Activated T-cell treated with anti-CD3 and anti-CD28 coated beads for 48 hours (primary cell): Measurements from ENCODE around the gene UVRAG.
"Not testable (repeated sequence)": the region's sequence is repeated elsewhere in the genome, so short reads cannot be mapped to it uniquely, and the experiment has no call there.

Source experiments
- DNase-seq: peaks from one replicate; pipeline ENCODE4 v3.0.0-alpha.2; 2020; ENCODE audit warnings: low read depth

The UVRAG gene

DNA sequence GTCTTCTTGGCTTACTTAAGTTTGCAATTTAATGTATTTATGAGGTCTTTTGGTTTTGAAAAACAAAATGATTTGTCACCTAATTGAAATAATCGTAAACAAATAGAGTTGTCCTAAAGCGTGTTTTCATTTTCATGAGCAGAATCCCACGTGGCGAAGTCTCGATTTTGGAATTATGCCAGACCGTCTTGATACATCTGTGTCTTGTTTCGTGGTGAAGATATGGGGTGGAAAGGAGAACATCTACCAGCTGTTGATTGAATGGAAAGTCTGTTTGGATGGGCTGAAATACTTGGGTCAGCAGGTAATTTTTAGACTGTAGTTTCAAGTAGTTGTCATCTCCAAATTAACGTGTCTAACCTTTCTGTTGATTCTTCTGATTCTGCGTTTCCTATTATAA lies 64.7 kb downstream of the UVRAG start:
- no peak for DNase-seq

DNA sequence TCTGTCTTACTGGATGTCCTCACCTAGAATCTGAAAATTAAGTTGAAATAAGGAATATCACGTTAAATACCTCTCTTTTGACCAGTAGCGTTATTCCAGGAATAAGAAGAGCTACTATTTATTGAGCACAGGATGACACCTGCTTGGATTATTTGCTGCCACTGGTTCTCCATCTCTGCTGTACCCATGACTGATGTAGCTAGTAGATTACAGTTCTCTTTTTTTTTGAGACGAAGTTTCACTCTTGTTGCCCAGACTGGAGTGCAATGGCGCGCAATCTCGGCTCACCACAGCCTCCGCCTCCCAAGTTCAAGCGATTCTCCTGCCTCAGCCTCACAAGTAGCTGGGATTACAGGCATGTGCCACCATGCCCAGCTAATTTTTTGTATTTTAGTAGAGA lies 65.3 kb downstream of the UVRAG start:
- not testable (repeated sequence) for DNase-seq

DNA sequence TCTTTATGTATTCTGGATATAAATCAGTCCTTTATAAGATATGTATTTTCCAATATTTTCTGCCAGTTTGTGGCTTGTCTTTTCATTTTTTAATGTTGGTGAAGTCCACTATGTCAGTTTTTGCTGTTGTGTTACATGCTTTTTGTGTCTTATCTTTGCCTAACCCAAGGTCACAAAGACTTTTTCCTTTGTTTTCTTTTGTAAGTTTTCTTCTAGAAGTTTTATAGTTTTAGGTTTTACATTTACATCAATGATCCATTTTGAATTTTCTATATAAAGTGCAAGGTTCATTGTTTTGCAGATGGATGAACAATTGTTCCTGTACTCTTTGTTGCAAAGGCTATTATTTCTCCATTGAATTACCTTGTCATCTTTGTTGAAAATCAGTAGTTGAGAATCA lies 69.3 kb downstream of the UVRAG start:
- DNase-seq: no peak

- no peak for DNase-seq
Measured at GRCh38 chr11:75888416-75888815, 73.4 kb downstream of the UVRAG start.

DNA sequence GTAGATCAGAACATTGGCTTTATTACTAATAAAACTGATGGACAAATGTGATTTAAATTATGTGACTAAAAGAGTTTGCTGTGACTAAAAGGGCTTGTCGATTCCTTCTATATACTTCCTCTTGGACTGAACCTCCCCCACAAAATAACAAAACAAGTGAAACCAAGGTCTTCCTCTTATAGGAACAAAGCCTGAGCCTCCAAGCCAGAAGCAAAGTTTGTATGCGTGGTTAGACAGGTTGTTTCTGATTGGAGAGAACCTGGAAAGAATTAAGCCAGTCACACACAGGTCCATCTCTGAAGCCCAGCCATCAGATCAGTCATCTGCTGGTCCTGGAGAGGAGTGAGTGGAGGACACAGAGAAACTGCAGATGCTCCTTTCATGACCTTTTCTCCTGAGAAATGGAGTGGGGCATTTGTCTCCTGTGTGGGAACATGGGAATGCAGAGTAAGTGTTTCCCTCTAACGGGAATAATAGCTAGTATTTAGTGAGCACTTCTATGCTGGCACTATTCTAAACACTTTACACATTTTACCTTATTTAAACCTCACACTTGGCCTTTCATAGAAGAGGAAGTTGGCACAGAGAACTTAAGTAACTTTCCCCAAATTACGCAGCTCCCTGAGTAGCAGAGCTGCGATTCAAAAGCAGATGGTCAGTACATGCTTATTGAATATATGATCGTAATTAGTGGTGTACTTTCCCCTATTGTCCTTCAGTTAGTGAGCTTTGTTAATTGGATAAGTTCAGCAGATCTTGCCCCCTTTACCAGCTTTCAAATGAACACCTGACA lies 77.1 kb downstream of the UVRAG start:
- DNase-seq: no peak

DNA sequence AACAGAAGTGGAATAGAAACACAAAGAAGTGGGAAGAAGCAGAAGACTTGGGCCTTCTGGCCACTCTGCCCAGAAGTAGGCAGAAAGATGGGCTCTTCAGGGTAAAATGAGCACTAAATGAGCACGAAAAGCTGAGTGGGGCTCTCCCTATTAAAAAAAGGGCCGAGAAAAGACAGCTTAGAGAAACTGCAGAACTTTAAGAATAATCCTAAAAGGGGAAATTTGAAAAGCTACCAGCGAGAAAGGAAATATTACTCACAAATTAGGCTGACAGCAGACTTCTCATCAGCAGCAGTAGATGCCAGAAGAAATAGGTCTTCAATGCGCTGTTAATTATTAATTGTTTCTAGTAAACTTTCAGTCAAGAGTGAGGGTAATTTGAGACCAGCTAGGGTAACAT lies 78.2 kb downstream of the UVRAG start:
- no peak for DNase-seq

- DNase-seq: no peak
Measured at GRCh38 chr11:75894036-75894585, 79.1 kb downstream of the UVRAG start.

DNA sequence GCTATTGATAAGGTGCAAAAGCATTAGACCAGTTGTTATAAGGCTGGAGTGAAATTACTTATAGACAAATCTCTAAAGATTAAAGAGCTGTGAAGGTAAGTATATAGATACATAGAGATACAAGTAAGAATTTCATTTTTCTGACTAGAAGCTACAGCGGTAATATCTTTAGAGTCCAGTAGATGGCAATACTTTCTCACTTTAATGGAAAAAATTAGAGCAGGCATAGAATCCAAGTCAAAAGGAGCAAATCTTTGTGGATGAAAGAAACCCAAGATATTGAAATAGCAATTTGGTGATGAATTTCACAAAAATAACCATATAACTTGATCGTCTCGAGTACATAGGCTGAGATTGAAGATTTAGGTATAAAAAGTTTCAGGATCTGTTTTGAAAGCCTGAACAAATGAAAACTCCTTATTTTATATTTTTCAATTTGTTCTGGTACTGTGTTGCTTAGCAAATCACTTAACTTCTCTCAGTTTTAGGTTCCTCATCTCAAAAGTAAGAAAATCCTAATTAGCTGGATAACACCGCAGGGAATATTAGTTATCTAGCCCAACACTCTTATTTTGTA lies 81.9 kb downstream of the UVRAG start:
- no peak for DNase-seq

DNA sequence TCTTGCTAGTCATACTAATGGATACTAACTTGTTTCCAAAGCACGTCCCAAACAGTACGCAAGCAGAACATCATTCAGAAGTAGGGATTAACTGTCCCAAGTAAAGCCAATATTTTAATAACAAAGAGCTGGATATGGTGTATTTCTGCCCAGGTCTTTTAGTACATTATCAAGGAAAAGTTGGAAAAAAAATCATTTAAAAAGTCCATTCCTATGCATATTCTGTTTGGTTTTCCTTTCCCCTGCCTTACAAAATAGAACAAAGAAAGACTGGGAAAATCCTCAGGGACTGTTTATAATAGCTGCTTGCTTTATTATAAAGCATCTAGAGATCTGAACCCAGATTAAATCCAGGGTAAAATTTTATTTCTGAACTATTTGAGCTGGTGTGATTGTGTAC lies 83.9 kb downstream of the UVRAG start:
- no peak for DNase-seq

DNA sequence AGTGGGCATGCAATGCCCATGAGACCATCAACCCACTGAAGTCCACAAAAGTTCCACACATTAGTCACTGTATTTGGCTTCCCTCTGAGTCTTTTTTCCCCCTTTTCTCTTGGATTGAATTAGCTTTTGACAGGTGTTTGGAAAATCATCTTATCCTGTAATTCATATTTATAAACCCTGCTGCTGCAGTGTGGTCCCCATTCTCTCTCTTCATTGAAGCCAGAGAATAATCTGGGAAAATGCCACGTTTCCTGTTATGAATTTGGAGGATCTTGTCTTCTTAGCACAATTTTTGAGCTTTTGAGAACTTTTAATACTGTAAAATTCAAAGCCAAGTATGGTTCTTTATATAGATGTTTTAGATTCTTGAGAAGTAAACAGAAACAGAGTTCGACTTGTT lies 84.8 kb downstream of the UVRAG start:
- no peak for DNase-seq

DNA sequence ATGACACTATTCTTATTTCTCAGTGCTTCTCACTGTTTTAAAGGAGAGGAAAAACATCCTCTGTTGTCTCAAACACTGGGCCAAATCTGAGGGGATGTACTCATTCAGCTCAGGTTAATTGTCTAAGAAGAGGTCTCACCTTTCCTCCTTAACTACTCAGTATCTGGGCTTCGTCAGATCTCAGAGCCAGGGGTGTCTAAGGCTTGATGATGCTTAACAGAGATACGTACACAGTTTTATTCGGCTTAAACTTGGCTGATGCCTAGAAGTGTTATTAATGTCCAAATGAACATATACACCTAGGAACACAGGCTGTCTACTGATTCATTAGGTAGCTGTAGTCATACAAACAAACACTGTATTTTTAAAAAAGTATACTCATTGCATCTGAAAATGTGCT lies 85.8 kb downstream of the UVRAG start:
- no peak for DNase-seq

GRCh38 chr11:75902631-75903030 lies 87.6 kb downstream of the UVRAG start:
- DNase-seq: no peak

- DNase-seq: no peak
Measured at GRCh38 chr11:75903276-75903675, 88.3 kb downstream of the UVRAG start.

DNA sequence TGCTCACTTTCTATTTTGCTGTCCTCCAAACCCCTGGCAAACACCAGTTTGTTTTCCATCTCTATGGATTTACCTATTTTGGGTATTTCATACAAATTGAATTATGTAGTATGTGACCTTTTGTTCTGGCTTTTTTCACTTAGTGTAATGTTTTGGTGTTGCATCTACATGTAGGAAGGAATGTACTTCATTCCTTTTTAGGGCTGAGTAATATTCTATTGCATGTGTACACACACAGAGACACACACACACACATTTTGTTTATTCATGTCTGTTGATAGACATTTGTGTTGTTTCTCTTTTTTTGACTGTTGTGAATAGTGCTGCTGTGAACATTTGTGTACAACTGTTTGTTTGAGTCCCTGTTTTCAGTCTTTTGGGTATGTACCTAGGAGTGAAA lies 90.4 kb downstream of the UVRAG start:
- no peak for DNase-seq

DNA sequence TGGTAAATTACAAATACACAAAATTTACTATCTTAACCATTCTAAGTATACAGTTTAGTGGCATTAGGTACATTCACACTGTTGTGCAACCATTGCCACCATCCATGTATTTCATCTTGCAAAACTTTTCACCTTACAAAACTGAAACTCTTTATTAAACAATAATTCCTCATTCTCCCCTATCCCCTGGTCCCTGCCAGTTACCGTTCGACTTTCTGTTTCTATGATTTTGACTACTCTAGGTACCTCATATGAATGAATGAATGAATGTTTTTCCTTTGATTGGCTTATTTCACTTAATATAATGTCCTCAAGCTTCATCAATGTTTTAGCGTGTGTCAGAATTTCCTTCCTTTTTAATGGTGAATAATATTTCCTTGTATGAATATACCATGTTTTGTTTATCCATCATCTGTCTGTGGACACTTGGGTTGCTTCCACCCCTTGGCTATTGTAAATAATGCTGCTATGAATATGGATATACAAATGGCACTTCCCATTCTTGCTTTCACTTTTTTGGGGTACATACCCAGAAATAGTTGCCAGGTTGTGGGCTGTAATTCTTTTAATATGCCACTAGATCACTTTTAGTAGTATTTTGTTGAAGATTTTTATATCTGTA lies 93.0 kb downstream of the UVRAG start:
- DNase-seq: no peak

GRCh38 chr11:75910426-75911145 lies 95.6 kb downstream of the UVRAG start:
- no peak for DNase-seq

- DNase-seq: no peak
Measured at GRCh38 chr11:75911459-75911858, 96.4 kb downstream of the UVRAG start.

- no peak for DNase-seq
Measured at GRCh38 chr11:75913984-75914383, 99.0 kb downstream of the UVRAG start.

DNA sequence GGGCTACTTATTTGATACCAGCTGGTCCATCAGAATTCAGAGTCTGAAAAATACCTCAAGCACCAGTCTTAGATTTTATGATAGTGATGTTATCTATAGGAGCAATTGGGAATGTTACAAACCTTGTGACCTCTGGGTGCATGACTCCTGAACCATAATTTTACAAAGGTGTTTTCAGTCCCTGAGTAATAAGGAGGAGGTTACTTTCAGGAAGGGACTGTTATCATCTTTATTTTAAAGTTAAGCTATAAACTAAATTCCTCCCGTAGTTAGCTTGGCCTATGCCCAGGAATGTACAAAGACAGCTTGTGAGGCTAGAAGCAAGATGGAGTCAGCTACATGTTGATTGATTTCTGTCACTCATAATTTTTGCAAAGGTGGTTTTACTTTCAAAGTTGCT lies 101.9 kb downstream of the UVRAG start:
- no peak for DNase-seq

DNA sequence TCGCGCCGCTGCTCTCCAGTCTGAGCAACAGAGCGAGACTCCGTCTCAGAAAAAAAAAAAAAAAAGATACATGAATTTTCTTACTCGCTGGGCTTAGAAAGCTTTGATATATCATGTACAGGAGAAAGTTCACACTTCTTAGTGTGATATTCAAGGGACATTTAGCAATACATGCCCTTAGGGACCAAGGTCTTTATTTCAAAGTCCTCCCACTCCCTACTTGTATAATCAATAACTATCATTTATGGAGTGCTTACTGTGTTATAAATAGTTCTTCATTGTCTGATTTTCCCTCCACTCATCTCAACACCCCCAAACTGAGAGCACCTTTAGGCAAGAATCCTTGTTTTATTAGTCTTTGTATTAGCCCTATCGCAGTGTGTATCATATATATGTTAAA lies 103.3 kb downstream of the UVRAG start:
- DNase-seq: no peak

- no peak for DNase-seq
Measured at GRCh38 chr11:75919525-75919924, 104.5 kb downstream of the UVRAG start.

DNA sequence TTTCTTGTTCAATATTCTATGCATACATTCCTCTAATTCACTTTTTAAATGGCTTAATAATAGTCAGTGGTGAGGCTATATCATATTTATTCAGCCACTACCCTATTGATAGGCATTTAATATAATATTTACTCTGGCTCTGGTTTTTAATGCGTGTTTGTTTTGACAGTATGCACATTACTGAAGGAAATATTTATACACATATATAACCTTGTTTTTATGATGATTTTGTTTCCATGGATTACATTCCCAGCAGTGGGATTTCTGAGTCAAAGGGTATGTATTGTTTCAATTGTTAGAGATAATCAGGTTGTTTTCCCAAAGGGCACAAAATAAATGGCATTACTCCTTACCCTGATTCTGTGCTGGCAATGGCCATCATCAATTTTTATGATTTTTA lies 105.8 kb downstream of the UVRAG start:
- DNase-seq: no peak

DNA sequence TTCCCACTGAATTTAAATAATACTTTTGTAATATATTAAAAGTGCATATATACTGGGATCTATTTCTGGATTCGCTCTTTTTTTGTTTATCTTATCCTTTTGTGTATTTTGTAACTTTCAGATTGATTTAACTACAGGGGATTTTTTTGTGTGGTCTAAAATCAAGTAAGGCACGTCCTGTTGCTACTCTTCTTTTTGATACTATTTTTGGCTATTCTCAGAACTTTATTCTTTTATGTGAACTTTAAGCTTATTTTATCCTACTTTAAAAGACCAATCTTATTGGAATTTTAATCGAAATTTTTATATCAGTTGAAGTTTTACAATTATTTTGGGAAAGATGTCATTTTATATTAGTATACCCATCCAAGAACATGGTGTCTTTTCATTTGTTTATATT lies 106.8 kb downstream of the UVRAG start:
- DNase-seq: no peak
